Heart left ventricle (tissue), 13 donors: ENCODE data around the gene ANKRD11.

Experiments
- CTCF ChIP-seq, 12 donors: fragments of 200-600 bp; sonication (generic) in 4 of 12; IDR thresholded peaks; one replicate each; pipeline versions ENCODE4 v1.5.0 to v1.8.0; 2018 to 2022; ENCODE audit warnings: antibody characterized with exemption in 12 of 12, mild to moderate bottlenecking in 5 of 12
- POLR2A ChIP-seq, 2 donors: fragments of 450-650 bp; IDR thresholded peaks; one replicate each; pipeline ENCODE4 v1.6.1; 2017; ENCODE audit warnings: antibody characterized with exemption in 2 of 2, mild to moderate bottlenecking in 2 of 2, moderate library complexity in 2 of 2
- donor health status: ischemic (EF 13 %, LVEDD 7.1; RV severe dilation, severe dysfunction).
- donor health status: DM: no; HTN: yes; CAD: no.
- donor health status: DM: no; HTN: no; CAD: no.
- donor health status: ischemic (EF 25% LVEDD 6.9; RV normal size, moderate dysfunction).
- donor health status: ischemic (EF 25% LVEDD 5.7; RV mildly dilated, moderate dysfunction).
- donor health status: ischemic (EF 35%, LVEDD 5.7; RV mildly dilated, moderate dysfunction).
- donor health status: nonischemic (EF 11% LVEDD 7.7; RV severe dilation, severe dysfunction).
- donor health status: DM: yes; HTN: yes; CAD: no.
- donor health status: PGD.
- donor health status: ischemic (EF 29% LVEDD 5.4; RV normal size, mild dysfunction).
- donor health status: nonischemic (EF 23%, LVEDD 6.1; RV moderate dilation, normal function).

DNA sequence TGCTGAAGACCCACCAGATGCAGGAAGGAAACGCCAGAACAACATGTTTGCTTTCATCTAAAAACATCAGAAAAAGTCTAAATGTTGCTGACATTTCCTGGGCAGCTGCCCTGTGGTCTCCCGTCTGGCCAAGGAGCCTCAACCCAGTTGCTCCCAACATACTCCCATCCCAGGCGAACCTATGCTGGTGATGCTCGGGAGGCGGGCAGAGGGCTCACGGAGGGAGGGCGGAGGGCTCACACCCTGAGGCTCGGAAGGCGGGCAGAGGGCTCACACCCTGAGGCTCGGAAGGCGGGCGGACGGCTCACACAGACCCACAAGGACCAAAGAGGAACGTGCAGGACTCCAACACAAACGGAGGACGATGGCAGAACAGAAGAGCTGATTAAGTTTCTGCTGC, 135.4 kb downstream of the ANKRD11 start:
- TF ChIP-seq CTCF (IDR thresholded peaks at IDR 0.05), result no peak
- TF ChIP-seq POLR2A (IDR thresholded peaks at IDR 0.05), result no peak
